ENCODE measurements around the gene CLDN19.

- TF ChIP-seq CTCF (IDR thresholded peaks at IDR 0.05): no peak
- no peak for TF ChIP-seq POLR2AphosphoS5 (IDR thresholded peaks at IDR 0.05)
These were observed 45.1 kb upstream of the CLDN19 start, which contains the start of gene TMEM269 for GRCh38 chr1:42784946-42785693.

Data from gastroesophageal sphincter (tissue), 3 donors.